Endothelial cell of umbilical vein (primary cell): ENCODE results near the gene ISOC1. TPM values are rescaled to one million over a fixed set of nuclear protein-coding genes. Genes with fewer than 3 reads are reported as not detected.

Experiments used
- BruUV-seq: library from RNA; stranded (reverse); fragments of 400-500 nt; replicated peaks from 2 replicates; lab custom pipeline; 2021; lab: Mats Ljungman, UMichigan
- CTCF ChIA-PET: fragments of 300-600, 350-600 bp; sonication (Branson Sonifier 250); formaldehyde crosslinking; loops from one replicate; lab custom pipeline; 2021; ENCODE audit warnings: antibody characterized with exemption, inconsistent platforms; lab: Charles Lee
- POLR2A ChIA-PET: fragments of 300-600, 350-600 bp; sonication (Branson Sonifier 250); formaldehyde crosslinking; loops from one replicate; lab custom pipeline; 2021; ENCODE audit warnings: antibody characterized with exemption, inconsistent platforms; lab: Charles Lee
- DNase-seq: peaks from one replicate; pipeline ENCODE4 v3.0.0-alpha.2; 2011; ENCODE audit warnings: low read depth, low spot score
- FAIRE-seq: peaks from 2 replicates; lab custom pipeline; 2011; peaks lifted over from hg19 to GRCh38; lab: Jason Lieb, UNC
- H2AFZ ChIP-seq: 2 replicates; pipeline ENCODE4 v1.6.0; 2012; ENCODE audit warnings: low read depth, low read length, control low read depth, inconsistent platforms
- H3K27ac ChIP-seq: 2 replicates; pipeline ENCODE4 v1.5.1; 2011; ENCODE audit warnings: low read depth, mild to moderate bottlenecking, control low read depth, low read length, moderate library complexity; ENCODE audit not compliant: insufficient read depth
- H3K27me3 ChIP-seq, 2 experiments: 2 replicates each; pipeline versions ENCODE4 v1.6.0 to v1.6.1; 2011; ENCODE audit warnings: low read length in 2 of 2, mixed read lengths in 1 of 2; ENCODE audit not compliant: control insufficient read depth in 2 of 2, insufficient read depth in 2 of 2
- H3K36me3 ChIP-seq, 2 experiments: 2 replicates in 1 of 2; 3 replicates in 1 of 2; pipeline ENCODE4 v1.5.1; 2011; ENCODE audit warnings: low read length in 2 of 2, mild to moderate bottlenecking in 1 of 2, moderate library complexity in 1 of 2; ENCODE audit not compliant: control insufficient read depth in 2 of 2, insufficient read depth in 2 of 2; ENCODE audit errors: extremely low read depth in 1 of 2
- H3K4me1 ChIP-seq: 3 replicates; pipeline ENCODE4 v1.5.1; 2011; ENCODE audit warnings: mild to moderate bottlenecking, low read length; ENCODE audit not compliant: control insufficient read depth, insufficient read depth; ENCODE audit errors: extremely low read depth
- H3K4me2 ChIP-seq: 2 replicates; pipeline ENCODE4 v1.6.1; 2011; ENCODE audit warnings: low read length, control low read depth, mixed read lengths; ENCODE audit not compliant: insufficient read depth
- H3K4me3 ChIP-seq, 3 experiments: fragments of 200-600 bp in 1 of 3; sonication (generic), shearing (Covaris generic) in 1 of 3; replicated peaks in 1 of 3; 2 replicates each; pipeline ENCODE4 v1.5.1; 2011 to 2016; ENCODE audit warnings: control low read depth in 3 of 3, low read length in 3 of 3, mild to moderate bottlenecking in 2 of 3, inconsistent platforms in 1 of 3, low read depth in 1 of 3, moderate library complexity in 1 of 3; ENCODE audit not compliant: insufficient read depth in 1 of 3
- H3K79me2 ChIP-seq: 2 replicates; pipeline ENCODE4 v1.6.0; 2012; ENCODE audit warnings: low read length, inconsistent platforms; ENCODE audit not compliant: control insufficient read depth, insufficient read depth
- H3K9ac ChIP-seq: replicated peaks from 2 replicates; pipeline ENCODE3; 2011; ENCODE audit warnings: low read length, control low read depth; ENCODE audit not compliant: insufficient read depth; ENCODE audit errors: extremely low read depth
- H3K9me1 ChIP-seq: replicated peaks from 3 replicates; pipeline ENCODE4 v1.6.0; 2011; ENCODE audit warnings: mild to moderate bottlenecking, low read length; ENCODE audit not compliant: control insufficient read depth, insufficient read depth; ENCODE audit errors: extremely low read depth
- H3K9me3 ChIP-seq: replicated peaks from 2 replicates; pipeline ENCODE4 v1.5.1; 2012; ENCODE audit warnings: low read length, inconsistent platforms; ENCODE audit not compliant: control insufficient read depth, insufficient read depth
- H4K20me1 ChIP-seq: replicated peaks from 2 replicates; pipeline ENCODE3; 2011; ENCODE audit warnings: mild to moderate bottlenecking, low read length; ENCODE audit not compliant: control insufficient read depth, insufficient read depth; ENCODE audit errors: extremely low read depth
- EZH2 ChIP-seq: IDR thresholded peaks from 2 replicates; pipeline ENCODE4 v1.6.1; 2012; ENCODE audit warnings: borderline replicate concordance, low read depth, mild to moderate bottlenecking, moderate library complexity, low read length, inconsistent platforms; ENCODE audit not compliant: severe bottlenecking
- FOS ChIP-seq: IDR thresholded peaks from 2 replicates; pipeline ENCODE4 v1.6.1; 2011; ENCODE audit warnings: mild to moderate bottlenecking, low read length, moderate library complexity, borderline replicate concordance; ENCODE audit not compliant: insufficient read depth
- GATA2 ChIP-seq: IDR thresholded peaks from 2 replicates; pipeline ENCODE4 v1.7.0; 2011; ENCODE audit warnings: low read depth, mild to moderate bottlenecking, moderate library complexity, mixed read lengths, low read length; ENCODE audit not compliant: insufficient read length, insufficient read depth
- JUN ChIP-seq: IDR thresholded peaks from 2 replicates; pipeline ENCODE4 v1.6.1; 2011; ENCODE audit warnings: borderline replicate concordance, low read depth; ENCODE audit not compliant: insufficient read length, insufficient read depth
- MAX ChIP-seq: IDR thresholded peaks from 2 replicates; pipeline ENCODE4 v1.6.1; 2011; ENCODE audit not compliant: insufficient read depth, insufficient read length
- MYC ChIP-seq: IDR thresholded peaks from one replicate; pipeline ENCODE4 v1.6.1; 2011; ENCODE audit warnings: mild to moderate bottlenecking, low read depth, low read length
- POLR2A ChIP-seq: IDR thresholded peaks from 2 replicates; pipeline ENCODE4 v1.6.1; 2012; ENCODE audit warnings: low read depth, mild to moderate bottlenecking, control low read depth, low read length
- POLR2AphosphoS5 ChIP-seq: IDR thresholded peaks from 2 replicates; pipeline ENCODE4 v1.6.1; 2012; ENCODE audit warnings: low read depth, mild to moderate bottlenecking, control low read depth, low read length, moderate library complexity; ENCODE audit not compliant: insufficient read depth
- dilution Hi-C: fragments of 300-500 bp; cut with MboI; formaldehyde crosslinking; loops from one replicate; pipeline ENCODE4 v1.15.0; 2019; ENCODE audit warnings: low sequenced_read_pairs; ENCODE audit not compliant: extremely low pct_ligation_motif_present
- intact Hi-C: fragments of 100-400 bp; cut with micrococcal nuclease; formaldehyde crosslinking; loops from one replicate; pipeline ENCODE4 v1.10.0; 2022
- polyA plus RNA-seq, 4 experiments: library from polyadenylated mRNA; depleted of rRNA in 3 of 4; stranded (reverse) in 3 of 4; unstranded in 1 of 4; fragments of >200 nt; gene quantifications; 2 replicates each; pipeline versions ENCODE4 v1.2.1 to v1.2.3, GENCODE V29; 2011 to 2012; ENCODE audit warnings: missing spikeins in 1 of 4
- total RNA-seq: library from RNA; stranded (reverse); gene quantifications from 2 replicates; pipeline ENCODE4 v1.2.3, GENCODE V29; 2021
- TF ChIP-seq, protein P1 (sequence below), 2 donors: IDR thresholded peaks; 1 replicate in 1 of 2; 2 replicates in 1 of 2; pipeline ENCODE4 v1.5.1; 2011; ENCODE audit warnings: low read length in 2 of 2, mild to moderate bottlenecking in 2 of 2, moderate library complexity in 2 of 2, control low read depth in 1 of 2, inconsistent platforms in 1 of 2, low read depth in 1 of 2; ENCODE audit not compliant: insufficient read depth in 1 of 2; ENCODE audit errors: extremely low read depth in 1 of 2

ISOC1 gene
- total and polyA plus RNA-seq, 2 donors (not counting 3 experiments of a cell fraction or from before 2014, with no cell fraction given) = 21.4 to 21.6 TPM

DNA sequence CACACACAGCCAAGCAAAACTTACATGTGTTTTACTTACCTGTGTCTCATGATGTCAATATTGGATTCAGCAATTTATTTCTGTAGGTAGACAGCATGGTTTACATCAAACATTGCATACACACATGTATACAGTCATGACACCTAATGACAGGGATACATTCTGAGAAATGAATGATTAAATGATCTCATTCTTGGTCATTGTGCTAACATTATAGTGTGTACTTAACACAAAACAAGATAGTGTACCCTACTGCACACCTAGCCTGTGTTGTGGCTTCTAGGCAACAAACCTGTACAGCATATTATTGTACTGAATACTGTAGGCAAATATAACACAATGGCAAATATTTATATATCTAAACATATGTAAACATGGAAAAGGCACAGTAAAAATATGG is 28.0 kb downstream of the ISOC1 start:
- Histone ChIP-seq H3K4me2 (no peak overlapping the region), H3K4me1 (no peaks in the 10 kb centered on the region), H3K4me3 (no peak overlapping the region), H3K79me2 (no peaks in the 10 kb centered on the region), H3K27ac (no peak overlapping the region), H3K9me1 (no peaks in the 10 kb centered on the region), H3K9me3 (no peaks in the 10 kb centered on the region), H2AFZ (no peak overlapping the region), H3K9ac (no peak overlapping the region), H3K27me3 (no peaks in the 10 kb centered on the region), H4K20me1 (no peaks in the 10 kb centered on the region), H3K36me3 (no peaks in the 10 kb centered on the region)
- DNase-seq (no peak), FAIRE-seq (no peak)
- TF ChIP-seq POLR2AphosphoS5 (no peak), EZH2 (no peak), FOS (no peak), MYC (no peak), GATA2 (no peak), JUN (no peak), POLR2A (no peak), MAX (no peak)
- TF ChIP-seq, protein P1, sequence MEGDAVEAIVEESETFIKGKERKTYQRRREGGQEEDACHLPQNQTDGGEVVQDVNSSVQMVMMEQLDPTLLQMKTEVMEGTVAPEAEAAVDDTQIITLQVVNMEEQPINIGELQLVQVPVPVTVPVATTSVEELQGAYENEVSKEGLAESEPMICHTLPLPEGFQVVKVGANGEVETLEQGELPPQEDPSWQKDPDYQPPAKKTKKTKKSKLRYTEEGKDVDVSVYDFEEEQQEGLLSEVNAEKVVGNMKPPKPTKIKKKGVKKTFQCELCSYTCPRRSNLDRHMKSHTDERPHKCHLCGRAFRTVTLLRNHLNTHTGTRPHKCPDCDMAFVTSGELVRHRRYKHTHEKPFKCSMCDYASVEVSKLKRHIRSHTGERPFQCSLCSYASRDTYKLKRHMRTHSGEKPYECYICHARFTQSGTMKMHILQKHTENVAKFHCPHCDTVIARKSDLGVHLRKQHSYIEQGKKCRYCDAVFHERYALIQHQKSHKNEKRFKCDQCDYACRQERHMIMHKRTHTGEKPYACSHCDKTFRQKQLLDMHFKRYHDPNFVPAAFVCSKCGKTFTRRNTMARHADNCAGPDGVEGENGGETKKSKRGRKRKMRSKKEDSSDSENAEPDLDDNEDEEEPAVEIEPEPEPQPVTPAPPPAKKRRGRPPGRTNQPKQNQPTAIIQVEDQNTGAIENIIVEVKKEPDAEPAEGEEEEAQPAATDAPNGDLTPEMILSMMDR (IDR thresholded peaks at IDR 0.05; ENCODE audit: extremely low read depth in 1 of 2, insufficient read depth in 1 of 2, low read depth in 1 of 2, low read length in 2 of 2) = no peak
- dilution Hi-C loops (no loop called here), intact Hi-C loops (no loop called here)
- ChIA-PET POLR2A (no interaction called here), CTCF (no interaction called here)
- no TSS peak for BruUV-seq
